Inflammatory macrophage treated with lipopolysaccharide for 4 hours (primary cell): Measurements from ENCODE around the gene AGBL1.
"Not testable (repeated sequence)": the region's sequence is repeated elsewhere in the genome, so short reads cannot be mapped to it uniquely, and the experiment has no call there.

Source experiments
- DNase-seq: peaks from one replicate; pipeline ENCODE4 v3.0.0-alpha.2; 2020

AGBL1 gene

GRCh38 chr15:86849136-86849535 is 769.5 kb downstream of the AGBL1 start:
- DNase-seq, result no peak

- no peak for DNase-seq
These were observed 770.1 kb downstream of the AGBL1 start for GRCh38 chr15:86849558-86850285.

GRCh38 chr15:86850939-86851338 is 771.3 kb downstream of the AGBL1 start:
- DNase-seq, result no peak

- DNase-seq, result no peak
These were observed 773.1 kb downstream of the AGBL1 start for GRCh38 chr15:86852741-86853140.

GRCh38 chr15:86854176-86854575 is 774.5 kb downstream of the AGBL1 start:
- no peak for DNase-seq

- no peak for DNase-seq
These were observed 775.9 kb downstream of the AGBL1 start for GRCh38 chr15:86855307-86856291.

GRCh38 chr15:86857701-86858100 is 778.0 kb downstream of the AGBL1 start:
- no peak for DNase-seq

GRCh38 chr15:86863226-86863915 is 783.7 kb downstream of the AGBL1 start:
- DNase-seq, result no peak

- no peak for DNase-seq
These were observed 786.2 kb downstream of the AGBL1 start for GRCh38 chr15:86865920-86866319.

- DNase-seq, result no peak
These were observed 791.2 kb downstream of the AGBL1 start for GRCh38 chr15:86870846-86871245.

GRCh38 chr15:86871964-86872363 is 792.3 kb downstream of the AGBL1 start:
- DNase-seq, result no peak

GRCh38 chr15:86872782-86873181 is 793.1 kb downstream of the AGBL1 start:
- DNase-seq, result no peak

- no peak for DNase-seq
These were observed 795.4 kb downstream of the AGBL1 start for GRCh38 chr15:86875067-86875466.

GRCh38 chr15:86876387-86876944 is 796.8 kb downstream of the AGBL1 start:
- no peak for DNase-seq

- no peak for DNase-seq
These were observed 797.5 kb downstream of the AGBL1 start for GRCh38 chr15:86877171-86877631.

- not testable (repeated sequence) for DNase-seq
These were observed 799.2 kb downstream of the AGBL1 start for GRCh38 chr15:86878844-86879243.

GRCh38 chr15:86879250-86880229 is 799.9 kb downstream of the AGBL1 start:
- no peak for DNase-seq

GRCh38 chr15:86885616-86886015 is 805.9 kb downstream of the AGBL1 start:
- no peak for DNase-seq

- no peak for DNase-seq
These were observed 813.2 kb downstream of the AGBL1 start for GRCh38 chr15:86892774-86893449.

- DNase-seq, result no peak
These were observed 814.6 kb downstream of the AGBL1 start for GRCh38 chr15:86894269-86894668.
